ENCODE results near the gene TMTC3.

DNA sequence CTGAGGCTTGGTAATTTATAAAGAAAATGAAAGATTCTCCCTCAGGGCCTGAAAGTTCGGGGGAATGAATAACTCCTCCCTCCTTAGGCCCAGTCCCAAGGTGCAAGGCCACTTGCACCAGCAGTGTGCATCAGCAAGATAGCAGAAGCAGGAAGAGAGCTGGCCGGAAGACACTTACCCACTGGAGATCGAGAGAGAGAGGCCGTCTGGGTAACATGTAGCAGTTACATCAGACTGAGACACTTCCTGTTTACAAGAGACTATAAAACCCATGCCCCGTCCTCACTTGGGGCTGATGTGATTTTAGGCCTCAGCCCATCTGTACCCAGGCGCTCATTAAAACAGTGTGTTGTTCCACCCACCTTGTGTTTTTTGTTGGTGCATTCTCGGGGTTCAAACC lies 85.2 kb downstream of the TMTC3 start:
- TF ChIP-seq POLR2AphosphoS5 (IDR thresholded peaks at IDR 0.05; ENCODE audit: borderline replicate concordance, low read depth, low read length): no peak
- no peak for TF ChIP-seq EZH2 (IDR thresholded peaks at IDR 0.05)

Data from SK-N-MC (cell line).